ENCODE measurements around the gene KAZN. TPM values are rescaled to one million over a fixed set of nuclear protein-coding genes. Genes with fewer than 3 reads are reported as not detected.

The KAZN gene
- total and polyA plus RNA-seq, 2 of the 8 experiments (the other 6 are each of a cell fraction or from before 2014, with no cell fraction given), result 3.7 to 11.8 TPM

DNA sequence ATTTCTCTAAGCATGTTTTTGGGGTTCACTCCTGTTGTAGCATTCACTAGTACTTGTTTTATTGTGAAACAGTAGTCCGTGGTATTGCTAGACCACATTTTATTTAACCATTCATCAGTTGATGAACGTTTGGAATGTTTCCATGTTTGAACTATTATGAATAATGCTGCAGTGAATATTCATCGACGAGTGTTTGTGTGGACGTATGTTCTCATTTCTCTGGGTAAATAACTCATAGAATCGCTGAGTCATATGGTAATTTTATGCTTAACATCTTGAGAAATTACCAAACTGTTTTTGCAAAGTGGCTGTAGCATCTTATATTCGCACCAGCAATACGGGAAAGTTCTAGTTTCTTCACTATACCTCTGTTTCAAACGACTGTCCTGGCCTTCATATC, 28.0 kb upstream of the KAZN start (continued):
- TF ChIP-seq, protein P1, sequence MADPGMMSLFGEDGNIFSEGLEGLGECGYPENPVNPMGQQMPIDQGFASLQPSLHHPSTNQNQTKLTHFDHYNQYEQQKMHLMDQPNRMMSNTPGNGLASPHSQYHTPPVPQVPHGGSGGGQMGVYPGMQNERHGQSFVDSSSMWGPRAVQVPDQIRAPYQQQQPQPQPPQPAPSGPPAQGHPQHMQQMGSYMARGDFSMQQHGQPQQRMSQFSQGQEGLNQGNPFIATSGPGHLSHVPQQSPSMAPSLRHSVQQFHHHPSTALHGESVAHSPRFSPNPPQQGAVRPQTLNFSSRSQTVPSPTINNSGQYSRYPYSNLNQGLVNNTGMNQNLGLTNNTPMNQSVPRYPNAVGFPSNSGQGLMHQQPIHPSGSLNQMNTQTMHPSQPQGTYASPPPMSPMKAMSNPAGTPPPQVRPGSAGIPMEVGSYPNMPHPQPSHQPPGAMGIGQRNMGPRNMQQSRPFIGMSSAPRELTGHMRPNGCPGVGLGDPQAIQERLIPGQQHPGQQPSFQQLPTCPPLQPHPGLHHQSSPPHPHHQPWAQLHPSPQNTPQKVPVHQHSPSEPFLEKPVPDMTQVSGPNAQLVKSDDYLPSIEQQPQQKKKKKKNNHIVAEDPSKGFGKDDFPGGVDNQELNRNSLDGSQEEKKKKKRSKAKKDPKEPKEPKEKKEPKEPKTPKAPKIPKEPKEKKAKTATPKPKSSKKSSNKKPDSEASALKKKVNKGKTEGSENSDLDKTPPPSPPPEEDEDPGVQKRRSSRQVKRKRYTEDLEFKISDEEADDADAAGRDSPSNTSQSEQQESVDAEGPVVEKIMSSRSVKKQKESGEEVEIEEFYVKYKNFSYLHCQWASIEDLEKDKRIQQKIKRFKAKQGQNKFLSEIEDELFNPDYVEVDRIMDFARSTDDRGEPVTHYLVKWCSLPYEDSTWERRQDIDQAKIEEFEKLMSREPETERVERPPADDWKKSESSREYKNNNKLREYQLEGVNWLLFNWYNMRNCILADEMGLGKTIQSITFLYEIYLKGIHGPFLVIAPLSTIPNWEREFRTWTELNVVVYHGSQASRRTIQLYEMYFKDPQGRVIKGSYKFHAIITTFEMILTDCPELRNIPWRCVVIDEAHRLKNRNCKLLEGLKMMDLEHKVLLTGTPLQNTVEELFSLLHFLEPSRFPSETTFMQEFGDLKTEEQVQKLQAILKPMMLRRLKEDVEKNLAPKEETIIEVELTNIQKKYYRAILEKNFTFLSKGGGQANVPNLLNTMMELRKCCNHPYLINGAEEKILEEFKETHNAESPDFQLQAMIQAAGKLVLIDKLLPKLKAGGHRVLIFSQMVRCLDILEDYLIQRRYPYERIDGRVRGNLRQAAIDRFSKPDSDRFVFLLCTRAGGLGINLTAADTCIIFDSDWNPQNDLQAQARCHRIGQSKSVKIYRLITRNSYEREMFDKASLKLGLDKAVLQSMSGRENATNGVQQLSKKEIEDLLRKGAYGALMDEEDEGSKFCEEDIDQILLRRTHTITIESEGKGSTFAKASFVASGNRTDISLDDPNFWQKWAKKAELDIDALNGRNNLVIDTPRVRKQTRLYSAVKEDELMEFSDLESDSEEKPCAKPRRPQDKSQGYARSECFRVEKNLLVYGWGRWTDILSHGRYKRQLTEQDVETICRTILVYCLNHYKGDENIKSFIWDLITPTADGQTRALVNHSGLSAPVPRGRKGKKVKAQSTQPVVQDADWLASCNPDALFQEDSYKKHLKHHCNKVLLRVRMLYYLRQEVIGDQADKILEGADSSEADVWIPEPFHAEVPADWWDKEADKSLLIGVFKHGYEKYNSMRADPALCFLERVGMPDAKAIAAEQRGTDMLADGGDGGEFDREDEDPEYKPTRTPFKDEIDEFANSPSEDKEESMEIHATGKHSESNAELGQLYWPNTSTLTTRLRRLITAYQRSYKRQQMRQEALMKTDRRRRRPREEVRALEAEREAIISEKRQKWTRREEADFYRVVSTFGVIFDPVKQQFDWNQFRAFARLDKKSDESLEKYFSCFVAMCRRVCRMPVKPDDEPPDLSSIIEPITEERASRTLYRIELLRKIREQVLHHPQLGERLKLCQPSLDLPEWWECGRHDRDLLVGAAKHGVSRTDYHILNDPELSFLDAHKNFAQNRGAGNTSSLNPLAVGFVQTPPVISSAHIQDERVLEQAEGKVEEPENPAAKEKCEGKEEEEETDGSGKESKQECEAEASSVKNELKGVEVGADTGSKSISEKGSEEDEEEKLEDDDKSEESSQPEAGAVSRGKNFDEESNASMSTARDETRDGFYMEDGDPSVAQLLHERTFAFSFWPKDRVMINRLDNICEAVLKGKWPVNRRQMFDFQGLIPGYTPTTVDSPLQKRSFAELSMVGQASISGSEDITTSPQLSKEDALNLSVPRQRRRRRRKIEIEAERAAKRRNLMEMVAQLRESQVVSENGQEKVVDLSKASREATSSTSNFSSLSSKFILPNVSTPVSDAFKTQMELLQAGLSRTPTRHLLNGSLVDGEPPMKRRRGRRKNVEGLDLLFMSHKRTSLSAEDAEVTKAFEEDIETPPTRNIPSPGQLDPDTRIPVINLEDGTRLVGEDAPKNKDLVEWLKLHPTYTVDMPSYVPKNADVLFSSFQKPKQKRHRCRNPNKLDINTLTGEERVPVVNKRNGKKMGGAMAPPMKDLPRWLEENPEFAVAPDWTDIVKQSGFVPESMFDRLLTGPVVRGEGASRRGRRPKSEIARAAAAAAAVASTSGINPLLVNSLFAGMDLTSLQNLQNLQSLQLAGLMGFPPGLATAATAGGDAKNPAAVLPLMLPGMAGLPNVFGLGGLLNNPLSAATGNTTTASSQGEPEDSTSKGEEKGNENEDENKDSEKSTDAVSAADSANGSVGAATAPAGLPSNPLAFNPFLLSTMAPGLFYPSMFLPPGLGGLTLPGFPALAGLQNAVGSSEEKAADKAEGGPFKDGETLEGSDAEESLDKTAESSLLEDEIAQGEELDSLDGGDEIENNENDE (IDR thresholded peaks at IDR 0.05; ENCODE audit: insufficient replicate concordance, low read length), result no peak
- TF ChIP-seq EZH2 (IDR thresholded peaks at IDR 0.05; ENCODE audit: low read depth, low read length, severe bottlenecking), result no peak
- no peak for TF ChIP-seq BCL11A (IDR thresholded peaks at IDR 0.05; ENCODE audit: low read depth in 2 of 2, low read length in 2 of 2)
- no peak for TF ChIP-seq RFX5 (IDR thresholded peaks at IDR 0.05; ENCODE audit: borderline replicate concordance, low read depth, low read length)
- TF ChIP-seq TAF1 (IDR thresholded peaks at IDR 0.05; ENCODE audit: low read depth, low read length), result no peak
- no peak for TF ChIP-seq SUZ12 (IDR thresholded peaks at IDR 0.05; ENCODE audit: low read length)
- TF ChIP-seq, protein P2, sequence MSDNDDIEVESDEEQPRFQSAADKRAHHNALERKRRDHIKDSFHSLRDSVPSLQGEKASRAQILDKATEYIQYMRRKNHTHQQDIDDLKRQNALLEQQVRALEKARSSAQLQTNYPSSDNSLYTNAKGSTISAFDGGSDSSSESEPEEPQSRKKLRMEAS (IDR thresholded peaks at IDR 0.05), result no peak
- no peak for TF ChIP-seq MAFK (IDR thresholded peaks at IDR 0.05; ENCODE audit: low read depth, low read length)
